Measurements from ENCODE around the gene FAAP20.

DNA sequence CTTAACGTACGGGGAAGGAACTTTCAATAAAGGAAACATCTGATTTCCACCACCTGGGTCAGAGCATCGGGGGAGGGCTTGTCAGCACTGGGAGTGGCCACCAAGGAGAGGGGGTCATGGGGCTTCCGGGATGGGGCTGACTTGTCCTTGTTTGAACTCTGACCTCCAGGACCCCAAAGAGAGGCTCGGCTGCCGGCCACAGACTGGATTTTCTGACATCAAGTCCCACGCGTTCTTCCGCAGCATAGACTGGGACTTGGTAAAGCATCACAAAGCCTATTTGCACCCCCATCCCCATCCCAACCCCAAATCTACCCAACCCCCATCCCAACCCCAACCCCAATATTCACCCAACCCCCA, 19.5 kb downstream of the FAAP20 start:
- TF ChIP-seq, protein P1, sequence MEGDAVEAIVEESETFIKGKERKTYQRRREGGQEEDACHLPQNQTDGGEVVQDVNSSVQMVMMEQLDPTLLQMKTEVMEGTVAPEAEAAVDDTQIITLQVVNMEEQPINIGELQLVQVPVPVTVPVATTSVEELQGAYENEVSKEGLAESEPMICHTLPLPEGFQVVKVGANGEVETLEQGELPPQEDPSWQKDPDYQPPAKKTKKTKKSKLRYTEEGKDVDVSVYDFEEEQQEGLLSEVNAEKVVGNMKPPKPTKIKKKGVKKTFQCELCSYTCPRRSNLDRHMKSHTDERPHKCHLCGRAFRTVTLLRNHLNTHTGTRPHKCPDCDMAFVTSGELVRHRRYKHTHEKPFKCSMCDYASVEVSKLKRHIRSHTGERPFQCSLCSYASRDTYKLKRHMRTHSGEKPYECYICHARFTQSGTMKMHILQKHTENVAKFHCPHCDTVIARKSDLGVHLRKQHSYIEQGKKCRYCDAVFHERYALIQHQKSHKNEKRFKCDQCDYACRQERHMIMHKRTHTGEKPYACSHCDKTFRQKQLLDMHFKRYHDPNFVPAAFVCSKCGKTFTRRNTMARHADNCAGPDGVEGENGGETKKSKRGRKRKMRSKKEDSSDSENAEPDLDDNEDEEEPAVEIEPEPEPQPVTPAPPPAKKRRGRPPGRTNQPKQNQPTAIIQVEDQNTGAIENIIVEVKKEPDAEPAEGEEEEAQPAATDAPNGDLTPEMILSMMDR (IDR thresholded peaks at IDR 0.05; ENCODE audit: insufficient read depth, low read depth, low read length) = no peak
- no peak for TF ChIP-seq EZH2 (IDR thresholded peaks at IDR 0.05; ENCODE audit: insufficient read depth, low read length)
